ENCODE results near the gene IRF2BPL.

DNA sequence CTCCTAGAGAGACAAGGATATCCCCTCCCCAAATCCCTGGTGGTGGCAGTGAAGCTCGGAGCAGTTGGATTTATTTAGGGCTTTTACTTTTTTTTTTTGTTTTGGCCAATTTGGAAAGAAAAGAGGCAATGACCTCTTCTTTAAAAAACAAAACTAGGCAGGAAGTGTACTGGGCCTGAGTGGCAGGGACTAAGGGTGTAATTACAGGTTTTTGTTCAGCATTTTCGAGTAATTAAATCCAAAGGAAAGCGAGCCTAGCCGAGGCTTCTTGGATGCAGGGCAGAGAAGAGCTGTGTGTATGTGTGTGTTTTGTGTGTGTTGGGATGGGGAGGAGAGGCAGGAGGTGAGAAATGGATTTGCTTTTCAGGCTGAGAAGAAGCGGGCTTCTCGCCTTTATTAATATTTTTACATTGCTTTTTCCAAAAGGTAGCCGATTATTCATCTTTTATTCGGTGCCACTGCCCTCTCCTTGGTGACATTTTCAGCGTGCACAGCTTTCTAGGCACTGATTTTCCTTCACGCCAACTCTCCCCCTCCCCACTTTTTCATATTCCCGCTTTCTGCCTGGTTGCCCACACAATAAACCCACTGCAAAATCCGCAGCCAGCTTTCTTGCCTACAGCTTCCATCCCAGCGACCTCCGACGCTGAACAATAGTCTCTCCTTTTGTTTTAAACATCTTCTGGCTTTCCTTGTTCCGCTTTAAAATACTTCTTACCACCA is 8.9 kb upstream of the IRF2BPL start:
- TF ChIP-seq, protein P1, sequence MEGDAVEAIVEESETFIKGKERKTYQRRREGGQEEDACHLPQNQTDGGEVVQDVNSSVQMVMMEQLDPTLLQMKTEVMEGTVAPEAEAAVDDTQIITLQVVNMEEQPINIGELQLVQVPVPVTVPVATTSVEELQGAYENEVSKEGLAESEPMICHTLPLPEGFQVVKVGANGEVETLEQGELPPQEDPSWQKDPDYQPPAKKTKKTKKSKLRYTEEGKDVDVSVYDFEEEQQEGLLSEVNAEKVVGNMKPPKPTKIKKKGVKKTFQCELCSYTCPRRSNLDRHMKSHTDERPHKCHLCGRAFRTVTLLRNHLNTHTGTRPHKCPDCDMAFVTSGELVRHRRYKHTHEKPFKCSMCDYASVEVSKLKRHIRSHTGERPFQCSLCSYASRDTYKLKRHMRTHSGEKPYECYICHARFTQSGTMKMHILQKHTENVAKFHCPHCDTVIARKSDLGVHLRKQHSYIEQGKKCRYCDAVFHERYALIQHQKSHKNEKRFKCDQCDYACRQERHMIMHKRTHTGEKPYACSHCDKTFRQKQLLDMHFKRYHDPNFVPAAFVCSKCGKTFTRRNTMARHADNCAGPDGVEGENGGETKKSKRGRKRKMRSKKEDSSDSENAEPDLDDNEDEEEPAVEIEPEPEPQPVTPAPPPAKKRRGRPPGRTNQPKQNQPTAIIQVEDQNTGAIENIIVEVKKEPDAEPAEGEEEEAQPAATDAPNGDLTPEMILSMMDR (IDR thresholded peaks at IDR 0.05; ENCODE audit: low read length), result no peak
- TF ChIP-seq EZH2 (IDR thresholded peaks at IDR 0.05; ENCODE audit: borderline replicate concordance, low read length), result no peak
